Panc1 (cell line): ENCODE data around the gene SYCN. TPM values are rescaled to one million over a fixed set of nuclear protein-coding genes. Genes with fewer than 3 reads are reported as not detected.
"Not testable (repeated sequence)": the region's sequence is repeated elsewhere in the genome, so short reads cannot be mapped to it uniquely, and the experiment has no call there.

ENCODE experiments used
- ATAC-seq: fragments of 200-7000 bp; cut with Tn5 transposase; 2 replicates; pipeline ENCODE4 v1.9.1; 2020; ENCODE audit warnings: mild to moderate bottlenecking, moderate library complexity
- BruUV-seq: library from RNA; stranded (reverse); fragments of 400-500 nt; replicated peaks from 2 replicates; lab custom pipeline; 2021; lab: Mats Ljungman, UMichigan
- CTCF ChIA-PET: fragments of 300-600 bp; sonication (Branson Sonifier 250); formaldehyde crosslinking; loops from one replicate; lab custom pipeline; 2022; ENCODE audit warnings: antibody characterized with exemption; lab: Charles Lee
- POLR2A ChIA-PET: fragments of 300-600 bp; sonication (Branson Sonifier 250); formaldehyde crosslinking; loops from one replicate; lab custom pipeline; 2022; ENCODE audit warnings: antibody characterized with exemption; lab: Charles Lee
- DNase-seq: peaks from one replicate; pipeline ENCODE4 v3.0.0-alpha.2; 2010; ENCODE audit warnings: low read depth, low spot score
- H3K27ac ChIP-seq: 2 replicates; pipeline ENCODE4 v1.5.1; 2011; ENCODE audit warnings: mild to moderate bottlenecking, low read length, inconsistent platforms
- H3K27me3 ChIP-seq: fragments of 200-500 bp; sonication (Bioruptor generic); 2 replicates; pipeline ENCODE4 v1.6.0; 2014; ENCODE audit warnings: low read length, inconsistent platforms; ENCODE audit not compliant: control insufficient read depth, insufficient read depth
- H3K36me3 ChIP-seq: fragments of 200-500 bp; sonication (Bioruptor generic); 2 replicates; pipeline ENCODE4 v1.5.1; 2014; ENCODE audit warnings: inconsistent platforms, mild to moderate bottlenecking, low read length, moderate library complexity; ENCODE audit not compliant: control insufficient read depth, insufficient read depth
- H3K4me1 ChIP-seq: 2 replicates; pipeline ENCODE4 v1.5.1; 2011; ENCODE audit warnings: inconsistent platforms, mild to moderate bottlenecking, low read length, moderate library complexity; ENCODE audit not compliant: control insufficient read depth, insufficient read depth
- H3K4me3 ChIP-seq, 2 experiments: 2 replicates each; pipeline ENCODE4 v1.5.1; 2011 to 2012; ENCODE audit warnings: low read depth in 2 of 2, low read length in 2 of 2, mild to moderate bottlenecking in 2 of 2, inconsistent platforms in 1 of 2, moderate library complexity in 1 of 2
- H3K9me3 ChIP-seq: fragments of 200-500 bp; sonication (Bioruptor generic); 2 replicates; pipeline ENCODE4 v1.5.1; 2014; ENCODE audit warnings: low read depth, mild to moderate bottlenecking, inconsistent platforms, low read length, moderate library complexity; ENCODE audit not compliant: control insufficient read depth, insufficient read depth
- POLR2AphosphoS5 ChIP-seq: IDR thresholded peaks from 2 replicates; pipeline ENCODE4 v1.6.1; 2012; ENCODE audit warnings: mild to moderate bottlenecking, low read depth, low read length, moderate library complexity
- SIN3A ChIP-seq: IDR thresholded peaks from 2 replicates; pipeline ENCODE4 v1.6.1; 2012; ENCODE audit warnings: low read depth, mild to moderate bottlenecking, low read length, moderate library complexity, borderline replicate concordance; ENCODE audit not compliant: insufficient read depth
- TCF7L2 ChIP-seq: IDR thresholded peaks from 2 replicates; pipeline ENCODE4 v1.6.1; 2011; ENCODE audit warnings: mild to moderate bottlenecking, low read depth, low read length, inconsistent platforms
- in situ Hi-C: cut with HindIII; loops from 2 replicates; pipeline ENCODE4 v1.10.0; 2016; ENCODE audit warnings: low sequenced_read_pairs, low pct_unique_long_range_greater_than_20kb
- intact Hi-C: fragments of 100-400 bp; cut with micrococcal nuclease; formaldehyde crosslinking; loops from one replicate; pipeline ENCODE4 v1.10.0; 2022; ENCODE audit not compliant: unreplicated experiment
- total RNA-seq: library from RNA; stranded (reverse); gene quantifications from one replicate; pipeline ENCODE4 v1.2.1, GENCODE V29; 2021; ENCODE audit not compliant: unreplicated experiment
- TF ChIP-seq, protein P1 (sequence below), 2 experiments: IDR thresholded peaks; 2 replicates each; pipeline ENCODE4 v1.6.1; 2011 to 2012; ENCODE audit warnings: low read depth in 2 of 2, control low read depth in 1 of 2, low read length in 1 of 2, mild to moderate bottlenecking in 1 of 2, moderate library complexity in 1 of 2; ENCODE audit not compliant: insufficient read depth in 1 of 2
- TF ChIP-seq, protein P2 (sequence below): fragments of 450-650 bp; IDR thresholded peaks from 2 replicates; pipeline ENCODE4 v1.5.1; 2017; ENCODE audit warnings: mild to moderate bottlenecking

The SYCN gene
- total RNA-seq, 1 experiment from 2014 or later: 0.33 TPM

DNA sequence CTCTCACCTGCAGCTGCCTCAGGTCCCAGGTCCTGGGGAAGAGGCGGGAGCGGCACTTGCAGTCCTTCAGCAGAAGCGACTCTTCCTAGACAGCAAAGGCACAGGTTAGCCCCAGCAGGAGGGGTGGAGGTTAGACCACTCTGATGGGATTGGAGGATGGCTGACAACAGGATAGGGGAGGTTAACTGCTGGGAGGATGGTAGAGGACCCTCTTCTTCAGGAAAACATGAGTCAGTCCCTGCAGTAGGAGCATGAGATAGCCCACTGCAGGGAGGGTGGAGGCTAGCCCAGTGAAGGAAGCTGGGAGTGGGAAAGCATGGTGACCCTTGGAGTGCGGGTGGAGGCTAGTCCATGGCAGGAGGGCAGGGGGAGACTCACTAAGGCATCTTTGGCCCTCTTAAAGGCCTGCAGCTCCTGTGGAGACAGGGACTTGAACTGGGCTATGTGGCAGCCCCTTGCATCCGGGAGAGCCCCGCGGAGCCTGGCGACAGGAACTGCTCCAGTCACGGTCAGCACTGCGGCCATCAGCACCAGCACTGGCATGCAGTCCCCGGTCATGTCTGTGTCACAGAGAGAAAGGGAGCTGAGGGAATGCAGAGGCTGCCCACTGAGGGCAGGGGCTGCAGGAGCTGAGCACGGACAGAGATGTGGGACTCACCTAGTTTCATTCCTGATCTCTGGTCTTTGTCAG lies 40.5 kb upstream of the SYCN start, which contains the start of gene IFNL3:
Gene IFNL3, minus strand, starts transcription at position 597 of the 691 bp plus-strand sequence. Its CDS starts 39 bp downstream, at position 558.
- CTCF ChIA-PET: interaction anchor here (0.6 to 0.7 kb wide), 6 partner anchors 14 to 526 kb away, joined by 3 to 6 read pairs (median 4); no protein-coding TSS in a partner anchor
- ATAC-seq: peak; percentile 32
- H3K36me3 ChIP-seq, H3K9me3 ChIP-seq, H3K4me3 ChIP-seq, H3K4me1 ChIP-seq, BruUV-seq, POLR2A ChIA-PET, H3K27me3 ChIP-seq, H3K27ac ChIP-seq, in situ Hi-C loops, DNase-seq, intact Hi-C loops: not testable (repeated sequence)

DNA sequence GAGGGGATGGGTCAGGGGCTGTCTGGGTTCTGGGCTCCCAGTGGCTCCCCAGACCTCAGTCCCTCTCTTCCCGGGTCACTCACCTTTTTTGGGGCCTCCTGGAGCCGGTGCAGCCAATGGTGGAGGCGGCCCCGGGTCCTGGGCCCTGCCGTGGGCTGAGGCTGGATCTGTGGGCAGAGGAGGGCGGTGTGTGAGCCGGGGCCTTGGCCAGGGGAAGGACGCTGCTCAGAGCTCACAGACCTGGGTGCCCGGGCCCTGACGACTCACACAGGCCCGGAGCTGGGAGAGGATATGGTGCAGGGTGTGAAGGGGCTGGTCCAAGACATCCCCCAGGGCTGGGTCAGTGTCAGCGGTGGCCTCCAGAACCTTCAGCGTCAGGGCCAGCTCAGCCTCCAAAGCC lies 39.7 kb upstream of the SYCN start:
- H3K36me3 ChIP-seq, BruUV-seq, H3K9me3 ChIP-seq, CTCF ChIA-PET, H3K4me3 ChIP-seq, intact Hi-C loops, H3K27ac ChIP-seq, DNase-seq, in situ Hi-C loops, H3K27me3 ChIP-seq, H3K4me1 ChIP-seq, POLR2A ChIA-PET: not testable (repeated sequence)
- ATAC-seq: peak; percentile 19

DNA sequence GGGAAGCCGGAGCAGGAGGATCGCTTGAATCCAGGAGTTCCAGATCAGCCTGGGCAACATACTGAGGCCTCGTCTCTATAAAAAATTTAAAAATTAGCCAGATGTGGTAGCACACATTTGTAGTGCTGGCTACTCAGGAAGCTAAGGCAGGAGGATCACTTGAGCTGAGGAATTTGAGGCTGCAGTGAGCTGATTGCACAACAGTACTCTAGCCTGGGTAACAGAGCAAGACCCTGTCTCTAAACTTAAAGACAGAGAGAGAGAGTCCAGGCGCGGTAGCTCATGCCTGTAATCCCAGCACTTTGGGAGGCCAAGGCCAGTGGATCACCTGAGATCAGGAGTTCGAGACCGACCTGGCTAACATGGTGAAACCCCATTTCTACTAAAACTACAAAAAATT lies 36.4 kb upstream of the SYCN start:
- no peaks in the 10 kb centered on the region for H3K36me3 ChIP-seq
- TF ChIP-seq POLR2AphosphoS5: no peak
- TF ChIP-seq, protein P1, sequence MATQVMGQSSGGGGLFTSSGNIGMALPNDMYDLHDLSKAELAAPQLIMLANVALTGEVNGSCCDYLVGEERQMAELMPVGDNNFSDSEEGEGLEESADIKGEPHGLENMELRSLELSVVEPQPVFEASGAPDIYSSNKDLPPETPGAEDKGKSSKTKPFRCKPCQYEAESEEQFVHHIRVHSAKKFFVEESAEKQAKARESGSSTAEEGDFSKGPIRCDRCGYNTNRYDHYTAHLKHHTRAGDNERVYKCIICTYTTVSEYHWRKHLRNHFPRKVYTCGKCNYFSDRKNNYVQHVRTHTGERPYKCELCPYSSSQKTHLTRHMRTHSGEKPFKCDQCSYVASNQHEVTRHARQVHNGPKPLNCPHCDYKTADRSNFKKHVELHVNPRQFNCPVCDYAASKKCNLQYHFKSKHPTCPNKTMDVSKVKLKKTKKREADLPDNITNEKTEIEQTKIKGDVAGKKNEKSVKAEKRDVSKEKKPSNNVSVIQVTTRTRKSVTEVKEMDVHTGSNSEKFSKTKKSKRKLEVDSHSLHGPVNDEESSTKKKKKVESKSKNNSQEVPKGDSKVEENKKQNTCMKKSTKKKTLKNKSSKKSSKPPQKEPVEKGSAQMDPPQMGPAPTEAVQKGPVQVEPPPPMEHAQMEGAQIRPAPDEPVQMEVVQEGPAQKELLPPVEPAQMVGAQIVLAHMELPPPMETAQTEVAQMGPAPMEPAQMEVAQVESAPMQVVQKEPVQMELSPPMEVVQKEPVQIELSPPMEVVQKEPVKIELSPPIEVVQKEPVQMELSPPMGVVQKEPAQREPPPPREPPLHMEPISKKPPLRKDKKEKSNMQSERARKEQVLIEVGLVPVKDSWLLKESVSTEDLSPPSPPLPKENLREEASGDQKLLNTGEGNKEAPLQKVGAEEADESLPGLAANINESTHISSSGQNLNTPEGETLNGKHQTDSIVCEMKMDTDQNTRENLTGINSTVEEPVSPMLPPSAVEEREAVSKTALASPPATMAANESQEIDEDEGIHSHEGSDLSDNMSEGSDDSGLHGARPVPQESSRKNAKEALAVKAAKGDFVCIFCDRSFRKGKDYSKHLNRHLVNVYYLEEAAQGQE (IDR thresholded peaks at IDR 0.05; ENCODE audit: insufficient read depth in 1 of 2, low read depth in 2 of 2, low read length in 1 of 2): no peak
- no peak for TF ChIP-seq SIN3A
- TF ChIP-seq, protein P2, sequence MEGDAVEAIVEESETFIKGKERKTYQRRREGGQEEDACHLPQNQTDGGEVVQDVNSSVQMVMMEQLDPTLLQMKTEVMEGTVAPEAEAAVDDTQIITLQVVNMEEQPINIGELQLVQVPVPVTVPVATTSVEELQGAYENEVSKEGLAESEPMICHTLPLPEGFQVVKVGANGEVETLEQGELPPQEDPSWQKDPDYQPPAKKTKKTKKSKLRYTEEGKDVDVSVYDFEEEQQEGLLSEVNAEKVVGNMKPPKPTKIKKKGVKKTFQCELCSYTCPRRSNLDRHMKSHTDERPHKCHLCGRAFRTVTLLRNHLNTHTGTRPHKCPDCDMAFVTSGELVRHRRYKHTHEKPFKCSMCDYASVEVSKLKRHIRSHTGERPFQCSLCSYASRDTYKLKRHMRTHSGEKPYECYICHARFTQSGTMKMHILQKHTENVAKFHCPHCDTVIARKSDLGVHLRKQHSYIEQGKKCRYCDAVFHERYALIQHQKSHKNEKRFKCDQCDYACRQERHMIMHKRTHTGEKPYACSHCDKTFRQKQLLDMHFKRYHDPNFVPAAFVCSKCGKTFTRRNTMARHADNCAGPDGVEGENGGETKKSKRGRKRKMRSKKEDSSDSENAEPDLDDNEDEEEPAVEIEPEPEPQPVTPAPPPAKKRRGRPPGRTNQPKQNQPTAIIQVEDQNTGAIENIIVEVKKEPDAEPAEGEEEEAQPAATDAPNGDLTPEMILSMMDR: no peak
- TF ChIP-seq TCF7L2: no peak
- no peak overlapping the region for H3K27ac ChIP-seq
- H3K4me1 ChIP-seq: no peaks in the 10 kb centered on the region
- in situ Hi-C loops: no loop called here
- ChIA-PET POLR2A (interaction anchor here (1.2 kb wide), 1 partner anchor 11 kb away, joined by 3 read pairs; no protein-coding TSS in a partner anchor), CTCF (interaction anchor here (0.5 to 0.7 kb wide), 2 partner anchors 70 to 552 kb away, joined by 4 read pairs; no protein-coding TSS in a partner anchor)
- no TSS peak for BruUV-seq
- intact Hi-C loops: no loop called here
- ATAC-seq: no peak
- peaks cover 3% of the 10 kb centered on the region; the same call in 1 of the 2 replicates for H3K27me3 ChIP-seq
- DNase-seq: no peak
- H3K9me3 ChIP-seq: no peaks in the 10 kb centered on the region
- no peak overlapping the region for H3K4me3 ChIP-seq
